RWPE1 (cell line): ENCODE results near the gene HLA-DMA.
A peak's percentile ranks its signal among the peaks of the same experiment; 100 is the strongest.

Experiments used
- CTCF ChIA-PET: fragments of 350-600 bp; sonication (Branson Sonifier 250); formaldehyde crosslinking; extraction: SDS; loops from one replicate; lab custom pipeline; 2021; lab: Yijun Ruan, JAX
- POLR2A ChIA-PET: fragments of 400-600 bp; formaldehyde crosslinking; extraction: SDS; loops from one replicate; lab custom pipeline; 2020; ENCODE audit warnings: antibody characterized with exemption; ENCODE audit not compliant: low non-redundant PET; lab: Yijun Ruan, JAX
- DNase-seq: peaks from one replicate; pipeline ENCODE4 v3.0.0; 2012; ENCODE audit warnings: low spot score
- H3K27ac ChIP-seq: fragments of 450-650 bp; 2 replicates; pipeline ENCODE4 v1.5.1; 2017
- TF ChIP-seq, protein P1 (sequence below): fragments of 450-650 bp; conservative IDR thresholded peaks from 2 replicates; pipeline ENCODE4 v1.5.1; 2017; ENCODE audit warnings: low read depth, mild to moderate bottlenecking

Gene HLA-DMA

DNA sequence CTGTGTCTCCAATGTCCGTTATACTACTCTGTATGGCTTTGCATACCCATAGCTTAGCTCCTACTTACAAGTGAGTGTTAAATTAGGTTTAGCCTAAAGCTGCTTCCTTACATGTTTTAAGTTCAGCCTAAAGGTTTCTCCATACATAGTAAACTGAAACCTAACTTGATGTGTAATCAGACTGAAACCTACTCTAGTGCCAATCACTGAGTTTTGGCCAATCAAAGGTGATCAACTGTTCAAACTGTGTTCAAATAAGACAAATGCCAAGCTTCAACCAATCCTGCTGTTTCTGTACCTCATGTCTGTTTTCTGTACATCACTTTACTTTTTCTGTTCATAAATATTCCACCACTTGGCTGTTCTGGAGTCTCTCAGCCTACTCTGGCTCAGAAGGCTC is 36.5 kb upstream of the HLA-DMA start:
- no peak overlapping the region for H3K27ac ChIP-seq
- ChIA-PET CTCF (no interaction called here), POLR2A (no interaction called here)
- TF ChIP-seq, protein P1, sequence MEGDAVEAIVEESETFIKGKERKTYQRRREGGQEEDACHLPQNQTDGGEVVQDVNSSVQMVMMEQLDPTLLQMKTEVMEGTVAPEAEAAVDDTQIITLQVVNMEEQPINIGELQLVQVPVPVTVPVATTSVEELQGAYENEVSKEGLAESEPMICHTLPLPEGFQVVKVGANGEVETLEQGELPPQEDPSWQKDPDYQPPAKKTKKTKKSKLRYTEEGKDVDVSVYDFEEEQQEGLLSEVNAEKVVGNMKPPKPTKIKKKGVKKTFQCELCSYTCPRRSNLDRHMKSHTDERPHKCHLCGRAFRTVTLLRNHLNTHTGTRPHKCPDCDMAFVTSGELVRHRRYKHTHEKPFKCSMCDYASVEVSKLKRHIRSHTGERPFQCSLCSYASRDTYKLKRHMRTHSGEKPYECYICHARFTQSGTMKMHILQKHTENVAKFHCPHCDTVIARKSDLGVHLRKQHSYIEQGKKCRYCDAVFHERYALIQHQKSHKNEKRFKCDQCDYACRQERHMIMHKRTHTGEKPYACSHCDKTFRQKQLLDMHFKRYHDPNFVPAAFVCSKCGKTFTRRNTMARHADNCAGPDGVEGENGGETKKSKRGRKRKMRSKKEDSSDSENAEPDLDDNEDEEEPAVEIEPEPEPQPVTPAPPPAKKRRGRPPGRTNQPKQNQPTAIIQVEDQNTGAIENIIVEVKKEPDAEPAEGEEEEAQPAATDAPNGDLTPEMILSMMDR = no peak
- DNase-seq = no peak

DNA sequence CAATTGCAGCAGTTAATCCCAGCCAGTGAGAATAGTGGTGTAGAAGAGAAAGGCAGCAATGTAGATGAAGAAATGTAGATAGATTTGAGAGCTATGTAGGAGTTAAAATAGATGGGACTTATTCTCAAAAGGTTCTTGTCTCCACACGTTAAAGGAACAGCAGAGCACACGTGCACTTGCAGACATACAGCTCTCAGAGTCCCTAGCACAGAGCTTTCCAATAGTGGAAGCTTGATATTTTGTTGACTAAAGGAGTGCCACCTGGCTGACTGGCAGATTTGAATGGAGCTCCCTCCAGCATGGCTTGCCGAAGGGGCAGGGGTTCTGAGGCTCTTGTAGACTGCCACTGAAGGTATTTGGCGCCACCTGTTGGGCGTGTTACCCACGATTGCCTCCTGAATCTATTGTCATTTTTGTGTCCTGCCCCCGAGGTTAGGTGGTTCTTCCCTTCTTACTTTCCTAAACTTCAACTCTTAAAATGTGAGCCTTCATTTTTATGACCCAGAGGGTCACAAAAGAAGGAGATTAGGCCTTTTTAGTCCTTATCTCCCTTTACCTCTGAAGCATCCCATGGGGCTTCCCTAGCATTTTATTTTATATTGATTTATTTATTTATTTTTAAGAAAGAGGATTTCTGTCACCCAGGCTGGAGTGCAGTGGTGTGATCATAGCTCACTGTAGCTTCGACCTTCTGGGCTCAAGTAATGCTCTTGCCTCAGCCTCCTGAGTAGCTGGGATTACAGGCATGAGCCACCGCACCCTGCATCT is 31.9 kb upstream of the HLA-DMA start:
- peak; percentile 71 for DNase-seq
- TF ChIP-seq, protein P1 = peak; percentile 87
- ChIA-PET POLR2A (interaction anchor here (0.8 to 1.0 kb wide), 2 partner anchors 13 to 18 kb away, joined by 3 read pairs; no protein-coding TSS in a partner anchor), CTCF (interaction anchor here (0.5 to 3.2 kb wide), 21 partner anchors 8 to 874 kb away, joined by 3 to 21 read pairs (median 4); no protein-coding TSS in a partner anchor)
- H3K27ac ChIP-seq = no peak overlapping the region

GRCh38 chr6:32983964-32984621 is 31.2 kb upstream of the HLA-DMA start:
- H3K27ac ChIP-seq = no peak overlapping the region
- TF ChIP-seq, protein P1 = no peak
- ChIA-PET POLR2A (interaction anchor here (0.8 to 1.0 kb wide), 2 partner anchors 12 to 17 kb away, joined by 3 read pairs; no protein-coding TSS in a partner anchor), CTCF (interaction anchor here (0.5 to 3.2 kb wide), 17 partner anchors 8 to 874 kb away, joined by 3 to 21 read pairs (median 4); no protein-coding TSS in a partner anchor)
- DNase-seq = no peak

GRCh38 chr6:32983493-32983848 is 30.6 kb upstream of the HLA-DMA start:
- ChIA-PET POLR2A (no interaction called here), CTCF (interaction anchor here (1.2 to 2.5 kb wide), 2 partner anchors 31 to 50 kb away, joined by 5 to 21 read pairs; no protein-coding TSS in a partner anchor)
- no peak overlapping the region for H3K27ac ChIP-seq
- no peak for DNase-seq
- TF ChIP-seq, protein P1 = no peak

DNA sequence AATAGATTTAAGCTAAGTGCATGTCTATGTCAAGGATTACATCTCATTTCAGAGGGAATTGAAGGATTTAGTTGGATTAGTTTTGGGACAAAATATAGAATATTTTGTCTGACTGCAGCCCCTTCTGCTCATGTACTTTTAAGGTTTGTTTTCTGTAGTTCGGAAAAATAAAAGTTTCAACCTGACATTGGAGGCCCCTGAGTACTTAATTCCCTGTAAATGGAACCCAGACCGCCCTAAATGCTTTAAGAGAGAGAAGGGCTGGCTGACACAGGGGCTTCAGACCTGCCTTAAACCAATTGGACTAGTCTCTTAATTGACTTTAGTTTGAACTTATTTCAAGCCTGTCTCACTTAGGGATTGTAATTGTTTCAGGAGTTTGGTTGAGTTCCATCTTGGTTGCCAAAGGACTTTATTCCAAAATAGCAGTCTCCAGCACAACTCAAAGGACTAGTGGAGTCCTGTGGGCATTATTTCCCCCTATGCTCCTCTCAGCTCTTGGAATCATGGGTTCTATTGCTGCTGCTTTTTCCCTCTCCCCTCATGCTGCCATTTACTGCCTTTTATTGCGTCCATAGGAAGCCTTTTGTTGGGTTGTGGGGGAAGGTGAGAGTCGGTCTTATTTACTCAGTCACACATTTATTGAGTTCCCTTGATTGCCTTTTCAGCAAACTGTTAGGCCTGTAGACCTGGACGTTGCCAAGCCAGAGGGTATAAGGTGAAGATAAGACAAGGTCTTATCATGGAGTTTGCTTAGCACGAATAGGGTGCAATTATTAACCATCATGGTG is 30.0 kb upstream of the HLA-DMA start:
- ChIA-PET CTCF (interaction anchor here (0.7 to 2.5 kb wide), 2 partner anchors 49 to 50 kb away, joined by 4 to 21 read pairs; no protein-coding TSS in a partner anchor), POLR2A (no interaction called here)
- no peak for DNase-seq
- no peak overlapping the region for H3K27ac ChIP-seq
- TF ChIP-seq, protein P1 = no peak
